COLO668 (cell line): ENCODE data around the gene ACAP1.

Experiments used
- DNase-seq: peaks from one replicate; lab custom pipeline; 2025; ENCODE audit not compliant: unreplicated experiment; lab: John Stamatoyannopoulos, UW

Gene ACAP1

GRCh38 chr17:7336240-7337175 lies at the start of gene ACAP1:
ACAP1 (plus strand) TSS chr17:7336529; CDS start chr17:7336735, 206 bp downstream.
- DNase-seq = no peak

GRCh38 chr17:7289256-7290032 lies 46.9 kb upstream of the ACAP1 start:
- DNase-seq = no peak

GRCh38 chr17:7290166-7290565 lies 46.2 kb upstream of the ACAP1 start:
- DNase-seq = no peak

GRCh38 chr17:7290685-7291084 lies 45.6 kb upstream of the ACAP1 start:
- DNase-seq = no peak

GRCh38 chr17:7292194-7292593 lies 44.1 kb upstream of the ACAP1 start:
- DNase-seq = no peak

GRCh38 chr17:7292729-7293128 lies 43.6 kb upstream of the ACAP1 start:
- no peak for DNase-seq

GRCh38 chr17:7293159-7293558 lies 43.2 kb upstream of the ACAP1 start:
- DNase-seq = no peak

GRCh38 chr17:7293816-7294613 lies 42.3 kb upstream of the ACAP1 start:
- peak; percentile 51 for DNase-seq

GRCh38 chr17:7294614-7295153 lies 41.6 kb upstream of the ACAP1 start, which contains the start of gene YBX2:
YBX2 (minus strand) TSS chr17:7294639; CDS start chr17:7294500, 139 bp downstream.
- peak; percentile 90 for DNase-seq

- peak; percentile 6 for DNase-seq
Observed at GRCh38 chr17:7295230-7296180, 40.8 kb upstream of the ACAP1 start.

- peak; percentile 82 for DNase-seq
Observed at GRCh38 chr17:7296189-7296861, 40.0 kb upstream of the ACAP1 start.

- no peak for DNase-seq
Observed at GRCh38 chr17:7304179-7304578, 32.1 kb upstream of the ACAP1 start.

GRCh38 chr17:7306911-7307685 lies 29.2 kb upstream of the ACAP1 start, which contains the start of gene EIF5A:
EIF5A (plus strand) TSS chr17:7307628; CDS start chr17:7309636, 2,008 bp downstream.
- DNase-seq = peak; percentile 98

GRCh38 chr17:7307686-7308624 lies 28.4 kb upstream of the ACAP1 start:
- DNase-seq = peak; percentile 64

- DNase-seq = peak; percentile 61
Observed at GRCh38 chr17:7308625-7309433, 27.5 kb upstream of the ACAP1 start.

- DNase-seq = no peak
Observed at GRCh38 chr17:7309628-7310027, 26.7 kb upstream of the ACAP1 start.
